ENCODE data around the gene FAM216B. TPM values are rescaled to one million over a fixed set of nuclear protein-coding genes. Genes with fewer than 3 reads are reported as not detected.

FAM216B gene
- polyA plus RNA-seq, 1 of the 3 experiments (the other 2 are of a cell fraction): not detected

GRCh38 chr13:42753697-42754096, 27.7 kb upstream of the FAM216B start:
- Histone ChIP-seq H3K4me2 (no peak overlapping the region), H3F3A (replicated peaks; ENCODE audit: insufficient read depth) (no peaks in the 10 kb centered on the region), H3K9ac (no peak overlapping the region), H3K4me3 (ENCODE audit: low read depth in 2 of 2, low read length in 1 of 2) (no peak overlapping the region), H3K9me3 (no peaks in the 10 kb centered on the region), H3K27ac (ENCODE audit: low read depth in 2 of 2, low read length in 1 of 2) (no peak overlapping the region), H4K20me1 (ENCODE audit: insufficient read depth) (no peaks in the 10 kb centered on the region), H3K9me2 (no peaks in the 10 kb centered on the region), H3K27me3 (ENCODE audit: insufficient read depth) (no peaks in the 10 kb centered on the region), H3K79me2 (ENCODE audit: insufficient read depth) (no peaks in the 10 kb centered on the region), H3K4me1 (ENCODE audit: control insufficient read depth in 1 of 2, insufficient read depth in 2 of 2, low read depth in 1 of 2, low read length in 1 of 2) (peaks cover 0 to 8% of the 10 kb centered on the region in 2 experiments; a peak in 1 of 4 replicates), H3K36me3 (replicated peaks in 1 of 2; ENCODE audit: control insufficient read depth in 1 of 2, insufficient read depth in 2 of 2, low read length in 1 of 2) (no peaks in the 10 kb centered on the region), H2AFZ (ENCODE audit: low read depth) (no peak overlapping the region)
- ChIA-PET POLR2A (no interaction called here), CTCF (no interaction called here)
- DNase-seq: no peak
- WGBS (ENCODE audit: low lambda C conversion rate): 85% methylated on average over 5 of the region's 5 CpGs
- TF ChIP-seq YY1 (IDR thresholded peaks at IDR 0.05; ENCODE audit: low read depth) (no peak), TAF1 (IDR thresholded peaks at IDR 0.05; ENCODE audit: borderline replicate concordance, low read depth, low read length) (no peak), EP300 (IDR thresholded peaks at IDR 0.05; ENCODE audit: borderline replicate concordance in 1 of 2, low read depth in 1 of 2, low read length in 1 of 2) (no peak), SMC3 (IDR thresholded peaks at IDR 0.05; ENCODE audit: low read depth, low read length) (no peak), FOSL2 (IDR thresholded peaks at IDR 0.05; ENCODE audit: borderline replicate concordance, low read depth) (no peak)

GRCh38 chr13:42754801-42755510, 26.4 kb upstream of the FAM216B start:
- H3F3A ChIP-seq (replicated peaks; ENCODE audit: insufficient read depth): no peaks in the 10 kb centered on the region
- no peaks in the 10 kb centered on the region for H4K20me1 ChIP-seq (ENCODE audit: insufficient read depth)
- ChIA-PET POLR2A (no interaction called here), CTCF (no interaction called here)
- no peak overlapping the region for H3K27ac ChIP-seq (ENCODE audit: low read depth in 2 of 2, low read length in 1 of 2)
- H3K4me1 ChIP-seq (ENCODE audit: control insufficient read depth in 1 of 2, insufficient read depth in 2 of 2, low read depth in 1 of 2, low read length in 1 of 2): peaks cover 0 to 8% of the 10 kb centered on the region in 2 experiments; a peak in 1 of 4 replicates
- H3K9me3 ChIP-seq: no peaks in the 10 kb centered on the region
- no peaks in the 10 kb centered on the region for H3K36me3 ChIP-seq (replicated peaks in 1 of 2; ENCODE audit: control insufficient read depth in 1 of 2, insufficient read depth in 2 of 2, low read length in 1 of 2)
- no peaks in the 10 kb centered on the region for H3K27me3 ChIP-seq (ENCODE audit: insufficient read depth)
- H3K9me2 ChIP-seq: no peaks in the 10 kb centered on the region
- no peak overlapping the region for H3K4me2 ChIP-seq
- no peak for TF ChIP-seq ZBTB33 (IDR thresholded peaks at IDR 0.05; ENCODE audit: borderline replicate concordance, low read depth)
- no peak for TF ChIP-seq USF2 (IDR thresholded peaks at IDR 0.05; ENCODE audit: borderline replicate concordance, low read depth, low read length)
- no peak for TF ChIP-seq TAF1 (IDR thresholded peaks at IDR 0.05; ENCODE audit: borderline replicate concordance, low read depth, low read length)
- TF ChIP-seq SIN3A (IDR thresholded peaks at IDR 0.05; ENCODE audit: borderline replicate concordance, low read depth, low read length): no peak
- TF ChIP-seq CHD2 (IDR thresholded peaks at IDR 0.05; ENCODE audit: low read length, partially characterized antibody): no peak
- TF ChIP-seq, protein P1, sequence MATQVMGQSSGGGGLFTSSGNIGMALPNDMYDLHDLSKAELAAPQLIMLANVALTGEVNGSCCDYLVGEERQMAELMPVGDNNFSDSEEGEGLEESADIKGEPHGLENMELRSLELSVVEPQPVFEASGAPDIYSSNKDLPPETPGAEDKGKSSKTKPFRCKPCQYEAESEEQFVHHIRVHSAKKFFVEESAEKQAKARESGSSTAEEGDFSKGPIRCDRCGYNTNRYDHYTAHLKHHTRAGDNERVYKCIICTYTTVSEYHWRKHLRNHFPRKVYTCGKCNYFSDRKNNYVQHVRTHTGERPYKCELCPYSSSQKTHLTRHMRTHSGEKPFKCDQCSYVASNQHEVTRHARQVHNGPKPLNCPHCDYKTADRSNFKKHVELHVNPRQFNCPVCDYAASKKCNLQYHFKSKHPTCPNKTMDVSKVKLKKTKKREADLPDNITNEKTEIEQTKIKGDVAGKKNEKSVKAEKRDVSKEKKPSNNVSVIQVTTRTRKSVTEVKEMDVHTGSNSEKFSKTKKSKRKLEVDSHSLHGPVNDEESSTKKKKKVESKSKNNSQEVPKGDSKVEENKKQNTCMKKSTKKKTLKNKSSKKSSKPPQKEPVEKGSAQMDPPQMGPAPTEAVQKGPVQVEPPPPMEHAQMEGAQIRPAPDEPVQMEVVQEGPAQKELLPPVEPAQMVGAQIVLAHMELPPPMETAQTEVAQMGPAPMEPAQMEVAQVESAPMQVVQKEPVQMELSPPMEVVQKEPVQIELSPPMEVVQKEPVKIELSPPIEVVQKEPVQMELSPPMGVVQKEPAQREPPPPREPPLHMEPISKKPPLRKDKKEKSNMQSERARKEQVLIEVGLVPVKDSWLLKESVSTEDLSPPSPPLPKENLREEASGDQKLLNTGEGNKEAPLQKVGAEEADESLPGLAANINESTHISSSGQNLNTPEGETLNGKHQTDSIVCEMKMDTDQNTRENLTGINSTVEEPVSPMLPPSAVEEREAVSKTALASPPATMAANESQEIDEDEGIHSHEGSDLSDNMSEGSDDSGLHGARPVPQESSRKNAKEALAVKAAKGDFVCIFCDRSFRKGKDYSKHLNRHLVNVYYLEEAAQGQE (IDR thresholded peaks at IDR 0.05; ENCODE audit: low read depth, low read length): no peak
- TF ChIP-seq POLR2AphosphoS5 (IDR thresholded peaks at IDR 0.05; ENCODE audit: low read depth, low read length): no peak
- no peak for TF ChIP-seq ELF1 (IDR thresholded peaks at IDR 0.05)
- DNase-seq: no peak
- H2AFZ ChIP-seq (ENCODE audit: low read depth): no peak overlapping the region
- 96% methylated on average over 1 of the region's 1 CpG for WGBS (ENCODE audit: low lambda C conversion rate)
- H3K79me2 ChIP-seq (ENCODE audit: insufficient read depth): no peaks in the 10 kb centered on the region
- H3K4me3 ChIP-seq (ENCODE audit: low read depth in 2 of 2, low read length in 1 of 2): no peak overlapping the region
- H3K9ac ChIP-seq: no peak overlapping the region
